Posterior cingulate gyrus (tissue), 11 donors: ENCODE measurements around the gene PCDHA3.
"Not testable (repeated sequence)": the region's sequence is repeated elsewhere in the genome, so short reads cannot be mapped to it uniquely, and the experiment has no call there.

Experiments
- DNase-seq, 10 donors: peaks; one replicate each; pipeline versions ENCODE4 v3.0.0 to v3.0.0-alpha.2; 2020 to 2021; ENCODE audit warnings: mixed read lengths in 3 of 10
- intact Hi-C: fragments of 100-400 bp; cut with DNase I; formaldehyde crosslinking; loops from one replicate; pipeline ENCODE4 v1.15.1; 2023

PCDHA3 gene

GRCh38 chr5:140808241-140808888 is 7.5 kb downstream of the PCDHA3 start:
- intact Hi-C loops, result not testable (repeated sequence)
- DNase-seq, result peak in 2 of 10 donors; percentile 62 to 79

GRCh38 chr5:140808889-140809291 is 8.0 kb downstream of the PCDHA3 start:
- DNase-seq, result peak in 4 of 10 donors; percentile 24 to 80 (median 66)

GRCh38 chr5:140821375-140822280 is 20.8 kb downstream of the PCDHA3 start, which contains the start of gene PCDHA5:
Gene PCDHA5, plus strand, starts transcription at chr5:140821613.
- peak in 6 of 10 donors; percentile 42 to 87 (median 65) for DNase-seq
- intact Hi-C loops, result no loop called here

More at GRCh38 chr5:140808889-140809291, 8.0 kb downstream of the PCDHA3 start:
- intact Hi-C loops, result no loop called here

DNA sequence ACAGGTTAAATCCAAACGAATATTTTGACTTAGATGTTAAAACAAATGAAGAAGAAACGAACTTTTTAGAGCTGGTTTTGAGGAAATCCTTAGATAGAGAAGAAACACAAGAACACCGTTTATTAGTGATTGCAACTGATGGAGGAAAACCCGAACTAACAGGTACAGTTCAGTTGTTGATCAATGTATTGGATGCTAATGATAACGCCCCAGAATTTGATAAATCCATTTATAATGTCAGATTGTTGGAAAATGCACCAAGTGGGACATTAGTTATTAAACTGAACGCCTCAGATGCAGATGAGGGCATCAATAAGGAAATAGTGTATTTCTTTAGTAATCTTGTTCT is 21.4 kb downstream of the PCDHA3 start:
- peak in 1 of 10 donors; percentile 28 for DNase-seq
- intact Hi-C loops, result no loop called here

GRCh38 chr5:140822969-140823368 is 22.1 kb downstream of the PCDHA3 start:
- intact Hi-C loops, result not testable (repeated sequence)
- DNase-seq, result peak in 1 of 10 donors; percentile 48

DNA sequence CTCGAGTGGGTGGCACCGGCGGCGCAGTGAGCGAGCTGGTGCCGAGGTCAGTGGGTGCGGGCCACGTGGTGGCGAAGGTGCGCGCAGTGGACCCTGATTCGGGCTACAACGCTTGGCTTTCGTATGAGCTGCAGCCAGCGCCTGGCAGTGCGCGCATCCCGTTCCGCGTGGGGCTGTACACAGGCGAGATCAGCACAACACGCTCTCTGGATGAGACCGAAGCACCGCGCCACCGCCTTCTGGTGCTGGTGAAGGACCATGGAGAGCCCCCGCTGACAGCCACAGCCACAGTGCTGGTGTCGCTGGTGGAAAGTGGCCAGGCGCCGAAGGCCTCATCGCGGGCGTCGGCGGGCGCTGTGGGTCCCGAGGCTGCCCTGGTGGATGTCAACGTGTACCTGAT is 22.6 kb downstream of the PCDHA3 start:
- DNase-seq, result peak in 2 of 10 donors; percentile 61 to 82
- intact Hi-C loops, result no loop called here

DNA sequence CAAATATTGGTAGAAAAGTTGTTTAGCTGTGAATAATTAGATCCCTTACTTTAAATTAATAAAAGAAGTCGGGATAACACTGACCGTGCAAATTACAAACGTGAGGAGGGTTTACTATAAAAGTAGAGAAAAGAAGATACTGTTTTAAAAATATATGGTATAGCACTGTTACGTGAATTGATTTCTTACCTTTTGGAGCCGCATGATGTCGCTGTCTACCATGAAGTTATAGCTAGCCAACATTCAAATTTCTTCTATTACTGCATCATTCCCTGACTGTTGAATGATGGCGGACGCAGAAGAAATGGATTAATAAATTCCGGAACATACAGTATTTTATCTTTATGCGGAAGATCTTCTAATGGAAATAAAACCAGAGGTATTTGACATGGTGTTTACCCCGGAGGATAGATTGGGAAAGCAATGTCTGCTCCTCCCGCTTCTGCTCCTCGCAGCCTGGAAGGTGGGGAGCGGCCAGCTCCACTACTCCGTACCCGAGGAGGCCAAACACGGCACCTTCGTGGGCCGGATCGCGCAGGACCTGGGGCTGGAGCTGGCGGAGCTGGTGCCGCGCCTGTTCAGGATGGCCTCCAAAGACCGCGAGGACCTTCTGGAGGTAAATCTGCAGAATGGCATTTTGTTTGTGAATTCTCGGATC is 27.0 kb downstream of the PCDHA3 start, which contains the start of gene PCDHA6:
Gene PCDHA6, plus strand, starts transcription at position 257 of the 658 bp plus-strand sequence. Its CDS starts 132 bp downstream, at position 389.
- no peak for DNase-seq
- intact Hi-C loops, result no loop called here

- intact Hi-C loops, result no loop called here
Measured at GRCh38 chr5:140828362-140828737, 27.5 kb downstream of the PCDHA3 start.

DNA sequence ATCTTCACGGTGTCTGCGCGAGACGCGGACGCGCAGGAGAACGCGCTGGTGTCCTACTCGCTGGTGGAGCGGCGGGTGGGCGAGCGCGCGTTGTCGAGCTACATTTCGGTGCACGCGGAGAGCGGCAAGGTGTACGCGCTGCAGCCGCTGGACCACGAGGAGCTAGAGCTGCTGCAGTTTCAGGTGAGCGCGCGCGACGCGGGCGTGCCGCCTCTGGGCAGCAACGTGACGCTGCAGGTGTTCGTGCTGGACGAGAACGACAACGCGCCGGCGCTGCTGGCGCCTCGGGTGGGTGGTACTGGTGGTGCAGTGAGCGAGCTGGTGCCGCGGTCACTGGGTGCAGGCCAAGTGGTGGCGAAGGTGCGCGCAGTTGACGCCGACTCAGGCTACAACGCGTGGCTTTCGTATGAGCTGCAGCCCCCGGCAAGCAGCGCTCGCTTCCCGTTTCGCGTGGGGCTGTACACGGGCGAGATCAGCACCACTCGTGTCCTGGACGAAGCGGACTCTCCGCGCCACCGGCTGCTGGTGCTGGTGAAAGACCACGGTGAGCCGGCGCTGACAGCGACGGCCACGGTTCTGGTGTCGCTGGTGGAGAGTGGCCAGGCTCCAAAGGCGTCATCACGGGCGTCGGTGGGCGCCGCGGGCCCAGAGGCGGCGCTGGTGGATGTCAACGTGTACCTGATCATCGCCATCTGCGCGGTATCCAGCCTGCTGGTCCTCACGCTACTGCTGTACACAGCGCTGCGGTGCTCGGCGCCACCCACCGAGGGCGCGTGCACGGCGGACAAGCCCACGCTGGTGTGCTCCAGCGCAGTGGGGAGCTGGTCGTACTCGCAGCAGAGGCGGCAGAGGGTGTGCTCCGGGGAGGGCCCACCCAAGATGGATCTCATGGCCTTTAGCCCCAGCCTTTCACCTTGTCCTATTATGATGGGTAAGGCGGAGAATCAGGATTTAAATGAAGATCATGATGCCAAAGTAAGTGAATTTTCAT is 28.9 kb downstream of the PCDHA3 start:
- DNase-seq, result peak in 3 of 10 donors; percentile 50 to 76 (median 59)
- intact Hi-C loops, result not testable (repeated sequence)

More at GRCh38 chr5:140828362-140828737, 27.5 kb downstream of the PCDHA3 start:
- no peak for DNase-seq

- no peak for DNase-seq
- intact Hi-C loops, result no loop called here
Measured at GRCh38 chr5:140833993-140834392, 33.1 kb downstream of the PCDHA3 start, which contains the start of gene PCDHA7. Gene PCDHA7, plus strand, starts transcription at chr5:140834269. Its CDS starts 115 bp downstream, at chr5:140834384.

DNA sequence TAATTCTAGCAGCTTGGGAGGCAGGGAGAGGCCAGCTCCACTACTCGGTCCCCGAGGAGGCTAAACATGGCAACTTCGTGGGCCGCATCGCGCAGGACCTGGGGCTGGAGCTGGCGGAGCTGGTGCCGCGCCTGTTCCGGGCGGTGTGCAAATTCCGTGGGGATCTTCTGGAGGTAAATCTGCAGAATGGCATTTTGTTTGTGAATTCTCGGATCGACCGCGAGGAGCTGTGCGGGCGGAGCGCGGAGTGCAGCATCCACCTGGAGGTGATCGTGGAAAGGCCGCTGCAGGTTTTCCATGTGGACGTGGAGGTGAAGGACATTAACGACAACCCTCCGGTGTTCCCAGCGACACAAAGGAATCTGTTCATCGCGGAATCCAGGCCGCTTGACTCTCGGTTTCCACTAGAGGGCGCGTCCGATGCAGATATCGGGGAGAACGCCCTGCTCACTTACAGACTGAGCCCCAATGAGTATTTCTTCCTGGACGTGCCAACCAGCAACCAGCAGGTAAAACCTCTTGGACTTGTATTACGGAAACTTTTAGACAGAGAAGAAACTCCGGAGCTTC is 33.7 kb downstream of the PCDHA3 start:
- intact Hi-C loops, result not testable (repeated sequence)
- DNase-seq, result peak in 2 of 10 donors; percentile 57

DNA sequence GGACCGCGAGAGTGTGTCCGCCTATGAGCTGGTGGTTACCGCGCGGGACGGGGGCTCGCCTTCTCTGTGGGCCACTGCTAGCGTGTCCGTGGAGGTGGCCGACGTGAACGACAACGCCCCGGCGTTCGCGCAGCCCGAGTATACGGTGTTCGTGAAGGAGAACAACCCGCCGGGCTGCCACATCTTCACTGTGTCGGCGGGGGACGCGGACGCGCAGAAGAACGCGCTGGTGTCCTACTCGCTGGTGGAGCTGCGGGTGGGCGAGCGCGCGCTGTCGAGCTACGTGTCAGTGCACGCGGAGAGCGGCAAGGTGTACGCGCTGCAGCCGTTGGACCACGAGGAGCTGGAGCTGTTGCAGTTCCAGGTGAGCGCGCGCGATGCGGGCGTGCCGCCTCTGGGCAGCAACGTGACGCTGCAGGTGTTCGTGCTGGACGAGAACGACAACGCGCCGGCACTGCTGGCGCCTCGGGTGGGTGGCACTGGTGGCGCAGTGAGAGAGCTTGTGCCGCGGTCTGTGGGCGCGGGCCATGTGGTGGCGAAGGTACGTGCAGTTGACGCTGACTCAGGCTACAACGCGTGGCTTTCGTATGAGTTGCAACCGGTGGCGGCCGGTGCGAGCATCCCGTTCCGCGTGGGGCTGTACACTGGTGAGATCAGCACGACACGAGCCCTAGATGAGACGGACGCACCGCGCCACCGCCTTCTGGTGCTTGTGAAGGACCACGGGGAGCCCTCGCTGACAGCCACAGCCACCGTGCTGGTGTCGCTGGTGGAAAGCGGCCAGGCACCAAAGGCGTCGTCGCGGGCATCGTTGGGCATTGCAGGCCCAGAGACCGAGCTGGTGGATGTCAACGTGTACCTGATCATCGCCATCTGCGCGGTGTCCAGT is 35.0 kb downstream of the PCDHA3 start:
- peak in 2 of 10 donors; percentile 71 to 84 for DNase-seq
- intact Hi-C loops, result no loop called here

DNA sequence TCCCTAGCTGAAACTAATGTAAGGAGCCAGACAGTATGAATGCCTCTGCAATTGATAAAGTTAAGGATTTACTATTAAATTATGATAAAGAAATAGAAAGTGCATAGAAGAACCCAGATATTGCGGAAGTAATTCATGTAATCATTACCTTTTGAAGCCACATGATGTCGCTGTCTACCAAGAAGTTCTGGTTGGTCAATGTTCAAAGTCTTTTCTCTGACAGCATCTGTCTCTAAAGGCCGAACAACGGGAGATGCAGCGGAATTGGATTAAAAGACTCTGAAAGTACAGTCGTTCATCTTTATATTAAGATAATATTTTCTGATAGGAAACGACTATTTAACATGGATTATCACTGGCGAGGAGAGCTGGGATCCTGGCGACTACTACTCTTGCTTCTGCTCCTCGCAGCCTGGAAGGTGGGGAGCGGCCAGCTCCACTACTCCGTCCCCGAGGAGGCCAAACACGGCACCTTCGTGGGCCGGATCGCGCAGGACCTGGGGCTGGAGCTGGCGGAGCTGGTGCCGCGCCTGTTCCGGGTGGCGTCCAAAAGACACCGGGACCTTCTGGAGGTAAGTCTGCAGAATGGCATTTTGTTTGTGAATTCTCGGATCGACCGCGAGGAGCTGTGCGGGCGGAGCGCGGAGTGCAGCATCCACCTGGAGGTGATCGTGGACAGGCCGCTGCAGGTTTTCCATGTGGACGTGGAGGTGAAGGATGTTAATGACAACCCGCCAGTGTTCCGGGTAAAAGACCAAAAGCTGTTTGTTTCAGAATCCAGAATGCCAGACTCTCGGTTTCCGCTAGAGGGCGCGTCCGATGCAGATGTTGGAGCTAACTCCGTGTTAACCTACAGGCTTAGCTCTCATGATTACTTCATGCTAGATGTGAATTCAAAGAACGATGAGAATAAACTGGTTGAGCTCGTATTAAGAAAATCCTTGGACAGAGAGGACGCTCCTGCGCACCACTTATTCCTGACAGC is 40.4 kb downstream of the PCDHA3 start, which contains the start of gene PCDHA8:
Gene PCDHA8, plus strand, starts transcription at position 210 of the 985 bp plus-strand sequence. Its CDS starts 135 bp downstream, at position 345.
- intact Hi-C loops, result no loop called here
- peak in 4 of 10 donors; percentile 53 to 82 (median 72) for DNase-seq

DNA sequence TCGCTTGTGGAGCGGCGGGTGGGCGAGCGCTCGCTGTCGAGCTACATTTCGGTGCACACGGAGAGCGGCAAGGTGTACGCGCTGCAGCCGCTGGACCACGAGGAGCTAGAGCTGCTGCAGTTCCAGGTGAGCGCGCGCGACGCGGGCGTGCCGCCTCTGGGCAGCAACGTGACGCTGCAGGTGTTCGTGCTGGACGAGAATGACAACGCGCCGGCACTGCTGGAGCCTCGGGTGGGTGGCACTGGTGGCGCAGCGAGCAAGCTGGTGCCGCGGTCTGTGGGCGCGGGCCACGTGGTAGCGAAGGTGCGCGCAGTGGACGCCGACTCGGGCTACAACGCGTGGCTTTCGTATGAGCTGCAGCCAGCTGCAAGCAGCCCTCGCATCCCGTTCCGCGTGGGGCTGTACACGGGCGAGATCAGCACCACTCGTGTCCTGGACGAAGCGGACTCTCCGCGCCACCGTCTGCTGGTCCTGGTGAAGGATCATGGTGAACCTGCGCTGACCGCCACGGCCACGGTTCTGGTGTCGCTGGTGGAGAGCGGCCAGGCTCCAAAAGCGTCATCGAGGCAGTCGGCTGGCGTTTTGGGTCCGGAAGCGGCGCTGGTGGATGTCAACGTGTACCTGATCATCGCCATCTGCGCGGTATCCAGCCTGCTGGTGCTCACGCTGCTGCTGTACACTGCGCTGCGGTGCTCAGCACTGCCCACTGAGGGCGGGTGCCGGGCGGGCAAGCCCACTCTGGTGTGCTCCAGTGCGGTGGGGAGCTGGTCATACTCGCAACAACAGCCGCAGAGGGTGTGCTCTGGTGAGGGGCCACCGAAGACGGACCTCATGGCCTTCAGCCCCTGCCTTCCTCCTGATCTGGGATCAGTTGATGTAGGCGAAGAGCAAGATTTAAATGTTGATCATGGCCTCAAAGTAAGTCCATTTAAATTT is 42.2 kb downstream of the PCDHA3 start:
- intact Hi-C loops, result no loop called here
- peak in 2 of 10 donors; percentile 55 to 74 for DNase-seq
